ENCODE data around the gene RAB3GAP1.
"Not testable (repeated sequence)": the region's sequence is repeated elsewhere in the genome, so short reads cannot be mapped to it uniquely, and the experiment has no call there.

Gene RAB3GAP1

GRCh38 chr2:135011633-135012032, 40.5 kb upstream of the RAB3GAP1 start:
- DNase-seq (ENCODE audit: insufficient read length, low spot score) (no peak), FAIRE-seq (no peak)
- TF ChIP-seq, protein P1, sequence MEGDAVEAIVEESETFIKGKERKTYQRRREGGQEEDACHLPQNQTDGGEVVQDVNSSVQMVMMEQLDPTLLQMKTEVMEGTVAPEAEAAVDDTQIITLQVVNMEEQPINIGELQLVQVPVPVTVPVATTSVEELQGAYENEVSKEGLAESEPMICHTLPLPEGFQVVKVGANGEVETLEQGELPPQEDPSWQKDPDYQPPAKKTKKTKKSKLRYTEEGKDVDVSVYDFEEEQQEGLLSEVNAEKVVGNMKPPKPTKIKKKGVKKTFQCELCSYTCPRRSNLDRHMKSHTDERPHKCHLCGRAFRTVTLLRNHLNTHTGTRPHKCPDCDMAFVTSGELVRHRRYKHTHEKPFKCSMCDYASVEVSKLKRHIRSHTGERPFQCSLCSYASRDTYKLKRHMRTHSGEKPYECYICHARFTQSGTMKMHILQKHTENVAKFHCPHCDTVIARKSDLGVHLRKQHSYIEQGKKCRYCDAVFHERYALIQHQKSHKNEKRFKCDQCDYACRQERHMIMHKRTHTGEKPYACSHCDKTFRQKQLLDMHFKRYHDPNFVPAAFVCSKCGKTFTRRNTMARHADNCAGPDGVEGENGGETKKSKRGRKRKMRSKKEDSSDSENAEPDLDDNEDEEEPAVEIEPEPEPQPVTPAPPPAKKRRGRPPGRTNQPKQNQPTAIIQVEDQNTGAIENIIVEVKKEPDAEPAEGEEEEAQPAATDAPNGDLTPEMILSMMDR (IDR thresholded peaks at IDR 0.05; ENCODE audit: insufficient read depth, missing control alignments) = no peak

GRCh38 chr2:135021618-135022017, 30.5 kb upstream of the RAB3GAP1 start:
- no peak for DNase-seq (ENCODE audit: insufficient read length, low spot score)
- TF ChIP-seq, protein P1 (IDR thresholded peaks at IDR 0.05; ENCODE audit: insufficient read depth, missing control alignments) = no peak
- no peak for FAIRE-seq

DNA sequence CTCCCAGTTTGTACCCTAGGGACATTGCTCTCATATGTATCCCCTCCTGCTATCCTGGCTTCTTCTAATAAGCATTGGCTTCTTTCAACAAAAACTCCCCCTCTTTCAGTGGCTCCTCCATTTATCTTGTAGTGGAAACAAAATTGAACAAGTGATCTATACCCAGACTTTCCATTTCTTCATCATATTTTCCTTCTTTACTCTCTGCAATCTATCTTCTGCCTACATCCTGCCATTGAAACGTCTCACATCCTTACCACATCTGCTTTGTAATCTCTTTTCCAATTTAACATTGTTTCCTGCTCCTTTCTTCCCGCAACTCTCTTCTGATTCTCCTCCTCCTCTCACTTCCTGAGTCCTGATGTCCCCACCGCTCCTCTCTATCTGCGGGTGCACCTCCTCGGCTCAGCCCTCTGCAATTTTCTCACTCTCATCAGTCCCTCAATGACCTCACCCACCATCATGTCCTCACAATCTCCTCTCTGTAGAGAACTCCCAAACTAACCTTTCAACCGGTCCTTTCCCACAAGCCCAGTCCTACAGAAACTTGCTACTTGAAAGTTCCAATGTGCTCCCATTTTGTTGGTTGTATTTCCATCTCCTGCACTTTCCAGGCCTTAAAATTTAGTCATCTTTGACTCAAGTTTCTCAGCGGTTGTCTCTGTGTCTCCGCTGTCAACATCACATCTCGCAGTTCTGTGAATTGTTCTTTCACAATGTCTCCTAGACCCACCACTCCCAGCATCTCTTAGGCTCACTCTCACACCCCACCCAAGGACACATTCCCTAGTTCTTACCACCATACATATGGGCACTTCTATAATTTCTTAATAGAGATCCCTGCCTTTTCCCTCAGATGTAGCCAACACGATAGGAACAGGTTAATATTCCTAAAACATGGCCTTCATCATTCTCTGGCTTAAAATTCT, 28.9 kb upstream of the RAB3GAP1 start:
- DNase-seq (ENCODE audit: insufficient read length, low spot score) = no peak
- TF ChIP-seq, protein P1 (IDR thresholded peaks at IDR 0.05; ENCODE audit: insufficient read depth, missing control alignments) = no peak
- FAIRE-seq = no peak

- DNase-seq (ENCODE audit: insufficient read length, low spot score) (no peak), FAIRE-seq (no peak)
- TF ChIP-seq, protein P1 (IDR thresholded peaks at IDR 0.05; ENCODE audit: insufficient read depth, missing control alignments) = no peak
Observed at GRCh38 chr2:135023886-135024485, 28.1 kb upstream of the RAB3GAP1 start.

DNA sequence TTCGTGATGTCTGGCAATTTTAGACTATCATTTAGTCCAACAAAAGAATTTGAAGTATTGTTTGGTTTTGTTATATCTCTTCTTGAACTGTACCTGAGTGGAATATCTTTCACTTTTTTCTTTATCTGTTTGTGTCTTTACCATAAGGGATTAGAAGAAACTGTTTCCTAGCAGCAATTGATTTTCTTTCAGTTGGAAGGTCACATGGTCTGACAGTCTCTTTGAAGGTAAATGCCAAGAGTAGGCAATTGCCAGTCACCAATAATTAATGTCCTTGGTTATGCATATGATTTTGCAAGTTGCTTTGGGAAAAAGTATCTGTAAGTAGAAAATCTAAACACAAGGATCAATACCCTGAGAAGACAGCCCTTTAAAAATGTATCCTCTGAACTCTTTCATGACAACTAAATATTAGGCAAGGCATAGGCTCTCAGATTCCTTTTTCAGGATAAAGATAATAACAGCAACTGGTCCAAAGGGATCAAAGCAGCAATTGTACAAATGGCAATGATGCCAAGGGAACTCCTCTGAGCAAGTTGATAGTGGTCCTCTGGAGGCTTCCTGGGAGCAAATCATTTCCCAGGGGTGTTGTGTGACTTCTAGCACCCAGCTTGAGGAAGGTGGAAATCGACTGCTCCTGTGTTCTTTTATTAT, 22.5 kb upstream of the RAB3GAP1 start:
- DNase-seq (ENCODE audit: insufficient read length, low spot score) (no peak), FAIRE-seq (no peak)
- TF ChIP-seq, protein P1 (IDR thresholded peaks at IDR 0.05; ENCODE audit: insufficient read depth, missing control alignments) = no peak

DNA sequence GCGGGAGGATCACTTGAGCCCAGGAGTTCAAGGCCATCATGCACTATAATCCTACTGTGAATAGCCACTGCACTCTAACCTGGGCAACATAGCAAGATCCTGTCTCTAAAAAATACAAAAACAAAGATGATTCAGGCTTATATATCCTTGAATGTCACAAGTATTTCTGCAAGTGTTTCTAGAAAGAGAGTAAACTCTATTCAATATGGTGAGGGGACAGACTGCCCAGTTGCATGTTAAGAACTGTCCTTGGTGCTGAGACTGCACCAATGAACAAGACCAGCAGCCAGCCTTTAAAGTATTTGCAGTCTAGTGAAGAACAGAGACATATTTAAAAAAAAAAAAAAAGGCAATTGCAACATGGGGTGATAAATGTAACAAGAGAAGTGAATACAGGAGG, 21.3 kb upstream of the RAB3GAP1 start:
- TF ChIP-seq, protein P1 (IDR thresholded peaks at IDR 0.05; ENCODE audit: insufficient read depth, missing control alignments) = no peak
- no peak for DNase-seq (ENCODE audit: insufficient read length, low spot score)
- FAIRE-seq = no peak

GRCh38 chr2:135033216-135033615, 18.9 kb upstream of the RAB3GAP1 start:
- not testable (repeated sequence) for DNase-seq (ENCODE audit: insufficient read length, low spot score); FAIRE-seq

All from D721Med (cell line).